ENCODE data around the gene PNPLA7. TPM values are rescaled to one million over a fixed set of nuclear protein-coding genes. Genes with fewer than 3 reads are reported as not detected.

The PNPLA7 gene
- total and polyA plus RNA-seq, 2 of the 8 experiments (the other 6 are each of a cell fraction or from before 2014, with no cell fraction given), result 0.35 to 0.47 TPM

- TF ChIP-seq CEBPB (IDR thresholded peaks at IDR 0.05; ENCODE audit: low read depth, low read length), result no peak
- no peak for TF ChIP-seq RAD21 (IDR thresholded peaks at IDR 0.05 in 1 of 2, conservative IDR thresholded peaks at IDR 0.05 in 1 of 2; ENCODE audit: low read depth in 2 of 2, low read length in 2 of 2)
- no peak for TF ChIP-seq TAF7 (optimal IDR thresholded peaks at IDR 0.05; ENCODE audit: borderline replicate concordance, low read depth, low read length)
- no peak for TF ChIP-seq TEAD4 (IDR thresholded peaks at IDR 0.05; ENCODE audit: low read depth, low read length)
- TF ChIP-seq YY1 (IDR thresholded peaks at IDR 0.05; ENCODE audit: low read depth, low read length), result no peak
- no peak for TF ChIP-seq ATF3 (IDR thresholded peaks at IDR 0.05; ENCODE audit: insufficient read depth, low read depth, low read length)
- no peak for TF ChIP-seq ASH2L (IDR thresholded peaks at IDR 0.05; ENCODE audit: low read length)
- TF ChIP-seq SP4 (IDR thresholded peaks at IDR 0.05; ENCODE audit: low read length), result no peak
- TF ChIP-seq SAP30 (IDR thresholded peaks at IDR 0.05; ENCODE audit: insufficient read depth, insufficient replicate concordance, low read length), result no peak
These were observed 27.3 kb downstream of the PNPLA7 start (continued) for GRCh38 chr9:137522746-137523455.

All from H1 (cell line).